Thyroid gland (tissue), 4 donors: ENCODE measurements around the gene PANX2.

Experiments
- POLR2A ChIP-seq, 2 donors: fragments of 450-650 bp; IDR thresholded peaks; one replicate each; pipeline ENCODE4 v1.6.1; 2017; ENCODE audit warnings: antibody characterized with exemption in 2 of 2, mild to moderate bottlenecking in 2 of 2, moderate library complexity in 1 of 2
- TF ChIP-seq, protein P1 (sequence below), 6 experiments: fragments of 200-600 bp in 3 of 6; fragments of 450-650 bp in 3 of 6; sonication (generic) in 3 of 6; IDR thresholded peaks; one replicate each; pipeline ENCODE4 v1.5.1; 2016 to 2019; ENCODE audit warnings: antibody characterized with exemption in 6 of 6, mild to moderate bottlenecking in 2 of 6, inconsistent platforms in 1 of 6, moderate library complexity in 1 of 6

GRCh38 chr22:50201191-50202129 lies 30.9 kb downstream of the PANX2 start:
- TF ChIP-seq POLR2A (IDR thresholded peaks at IDR 0.05) = no peak
- TF ChIP-seq, protein P1, sequence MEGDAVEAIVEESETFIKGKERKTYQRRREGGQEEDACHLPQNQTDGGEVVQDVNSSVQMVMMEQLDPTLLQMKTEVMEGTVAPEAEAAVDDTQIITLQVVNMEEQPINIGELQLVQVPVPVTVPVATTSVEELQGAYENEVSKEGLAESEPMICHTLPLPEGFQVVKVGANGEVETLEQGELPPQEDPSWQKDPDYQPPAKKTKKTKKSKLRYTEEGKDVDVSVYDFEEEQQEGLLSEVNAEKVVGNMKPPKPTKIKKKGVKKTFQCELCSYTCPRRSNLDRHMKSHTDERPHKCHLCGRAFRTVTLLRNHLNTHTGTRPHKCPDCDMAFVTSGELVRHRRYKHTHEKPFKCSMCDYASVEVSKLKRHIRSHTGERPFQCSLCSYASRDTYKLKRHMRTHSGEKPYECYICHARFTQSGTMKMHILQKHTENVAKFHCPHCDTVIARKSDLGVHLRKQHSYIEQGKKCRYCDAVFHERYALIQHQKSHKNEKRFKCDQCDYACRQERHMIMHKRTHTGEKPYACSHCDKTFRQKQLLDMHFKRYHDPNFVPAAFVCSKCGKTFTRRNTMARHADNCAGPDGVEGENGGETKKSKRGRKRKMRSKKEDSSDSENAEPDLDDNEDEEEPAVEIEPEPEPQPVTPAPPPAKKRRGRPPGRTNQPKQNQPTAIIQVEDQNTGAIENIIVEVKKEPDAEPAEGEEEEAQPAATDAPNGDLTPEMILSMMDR (IDR thresholded peaks at IDR 0.05) = no peak
